Measurements from ENCODE around the gene CHRM2. TPM values are rescaled to one million over a fixed set of nuclear protein-coding genes. Genes with fewer than 3 reads are reported as not detected.

The CHRM2 gene
- polyA plus RNA-seq, 1 of the 3 experiments (the other 2 are of a cell fraction) = 0.23 TPM

DNA sequence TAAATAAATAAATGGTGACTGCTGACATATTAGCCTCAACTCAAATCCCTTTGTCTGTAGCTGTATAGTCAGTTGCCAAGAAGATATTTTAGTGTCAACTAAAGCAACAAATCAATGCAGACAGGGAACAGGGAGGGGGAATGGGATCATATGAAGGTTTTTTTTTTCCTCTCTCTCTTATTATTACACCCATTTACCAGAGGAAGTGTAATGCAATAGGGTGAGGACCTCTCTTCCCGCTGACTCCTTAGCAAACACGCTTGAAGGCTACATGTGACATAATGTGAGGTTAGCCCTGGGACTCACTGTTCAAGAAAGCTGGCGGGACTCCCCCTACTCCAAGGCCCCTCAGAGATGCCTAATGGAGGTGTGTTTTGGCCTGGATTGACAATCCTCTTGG lies 88.2 kb downstream of the CHRM2 start:
- H2AFZ ChIP-seq (ENCODE audit: low read depth) = no peak overlapping the region
- 45% methylated on average over 3 of the region's 3 CpGs for WGBS (ENCODE audit: low lambda C conversion rate)
- H3K9ac ChIP-seq = no peak overlapping the region

More for the DNA sequence above, 88.2 kb downstream of the CHRM2 start:
- no peaks in the 10 kb centered on the region for H3K27me3 ChIP-seq (ENCODE audit: insufficient read depth)
- H3K36me3 ChIP-seq (replicated peaks in 1 of 2; ENCODE audit: control insufficient read depth in 1 of 2, insufficient read depth in 2 of 2, low read length in 1 of 2) = no peaks in the 10 kb centered on the region
- no peak overlapping the region for H3K4me2 ChIP-seq
- H3K79me2 ChIP-seq (ENCODE audit: insufficient read depth) = no peaks in the 10 kb centered on the region
- H3K9me3 ChIP-seq = no peaks in the 10 kb centered on the region
- DNase-seq = no peak
- no peak overlapping the region for H3K4me3 ChIP-seq (ENCODE audit: low read depth in 2 of 2, low read length in 1 of 2)
- no peaks in the 10 kb centered on the region for H3F3A ChIP-seq (replicated peaks; ENCODE audit: insufficient read depth)
- peak overlapping the region in 1 of 2 experiments; percentile 47; a peak in 2 of 4 replicates for H3K27ac ChIP-seq (ENCODE audit: low read depth in 2 of 2, low read length in 1 of 2)
- TF ChIP-seq, protein P1, sequence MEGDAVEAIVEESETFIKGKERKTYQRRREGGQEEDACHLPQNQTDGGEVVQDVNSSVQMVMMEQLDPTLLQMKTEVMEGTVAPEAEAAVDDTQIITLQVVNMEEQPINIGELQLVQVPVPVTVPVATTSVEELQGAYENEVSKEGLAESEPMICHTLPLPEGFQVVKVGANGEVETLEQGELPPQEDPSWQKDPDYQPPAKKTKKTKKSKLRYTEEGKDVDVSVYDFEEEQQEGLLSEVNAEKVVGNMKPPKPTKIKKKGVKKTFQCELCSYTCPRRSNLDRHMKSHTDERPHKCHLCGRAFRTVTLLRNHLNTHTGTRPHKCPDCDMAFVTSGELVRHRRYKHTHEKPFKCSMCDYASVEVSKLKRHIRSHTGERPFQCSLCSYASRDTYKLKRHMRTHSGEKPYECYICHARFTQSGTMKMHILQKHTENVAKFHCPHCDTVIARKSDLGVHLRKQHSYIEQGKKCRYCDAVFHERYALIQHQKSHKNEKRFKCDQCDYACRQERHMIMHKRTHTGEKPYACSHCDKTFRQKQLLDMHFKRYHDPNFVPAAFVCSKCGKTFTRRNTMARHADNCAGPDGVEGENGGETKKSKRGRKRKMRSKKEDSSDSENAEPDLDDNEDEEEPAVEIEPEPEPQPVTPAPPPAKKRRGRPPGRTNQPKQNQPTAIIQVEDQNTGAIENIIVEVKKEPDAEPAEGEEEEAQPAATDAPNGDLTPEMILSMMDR (IDR thresholded peaks at IDR 0.05) = no peak
- TF ChIP-seq YY1 (IDR thresholded peaks at IDR 0.05; ENCODE audit: low read depth) (no peak), CHD2 (IDR thresholded peaks at IDR 0.05; ENCODE audit: low read length, partially characterized antibody) (no peak), POLR2AphosphoS5 (IDR thresholded peaks at IDR 0.05; ENCODE audit: low read depth, low read length) (no peak), NRF1 (IDR thresholded peaks at IDR 0.05; ENCODE audit: low read depth, low read length) (no peak), FOXJ3 (CRISPR knock-in tag; IDR thresholded peaks at IDR 0.05) (no peak), GATA2 (CRISPR knock-in tag; IDR thresholded peaks at IDR 0.05) (no peak), GABPA (IDR thresholded peaks at IDR 0.05; ENCODE audit: low read depth) (no peak), EP300 (IDR thresholded peaks at IDR 0.05; ENCODE audit: borderline replicate concordance in 1 of 2, low read depth in 1 of 2, low read length in 1 of 2) (no peak), TCF12 (IDR thresholded peaks at IDR 0.05) (no peak), SIN3A (IDR thresholded peaks at IDR 0.05; ENCODE audit: borderline replicate concordance, low read depth, low read length) (no peak), EZH2phosphoT487 (IDR thresholded peaks at IDR 0.05; ENCODE audit: borderline replicate concordance, low read depth) (no peak), SMC3 (IDR thresholded peaks at IDR 0.05; ENCODE audit: low read depth, low read length) (no peak), RXRA (IDR thresholded peaks at IDR 0.05; ENCODE audit: borderline replicate concordance, low read depth) (no peak)
- TF ChIP-seq, protein P2, sequence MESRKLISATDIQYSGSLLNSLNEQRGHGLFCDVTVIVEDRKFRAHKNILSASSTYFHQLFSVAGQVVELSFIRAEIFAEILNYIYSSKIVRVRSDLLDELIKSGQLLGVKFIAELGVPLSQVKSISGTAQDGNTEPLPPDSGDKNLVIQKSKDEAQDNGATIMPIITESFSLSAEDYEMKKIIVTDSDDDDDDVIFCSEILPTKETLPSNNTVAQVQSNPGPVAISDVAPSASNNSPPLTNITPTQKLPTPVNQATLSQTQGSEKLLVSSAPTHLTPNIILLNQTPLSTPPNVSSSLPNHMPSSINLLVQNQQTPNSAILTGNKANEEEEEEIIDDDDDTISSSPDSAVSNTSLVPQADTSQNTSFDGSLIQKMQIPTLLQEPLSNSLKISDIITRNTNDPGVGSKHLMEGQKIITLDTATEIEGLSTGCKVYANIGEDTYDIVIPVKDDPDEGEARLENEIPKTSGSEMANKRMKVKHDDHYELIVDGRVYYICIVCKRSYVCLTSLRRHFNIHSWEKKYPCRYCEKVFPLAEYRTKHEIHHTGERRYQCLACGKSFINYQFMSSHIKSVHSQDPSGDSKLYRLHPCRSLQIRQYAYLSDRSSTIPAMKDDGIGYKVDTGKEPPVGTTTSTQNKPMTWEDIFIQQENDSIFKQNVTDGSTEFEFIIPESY (IDR thresholded peaks at IDR 0.05; ENCODE audit: borderline replicate concordance, low read depth) = no peak
- TF ChIP-seq, protein P3, sequence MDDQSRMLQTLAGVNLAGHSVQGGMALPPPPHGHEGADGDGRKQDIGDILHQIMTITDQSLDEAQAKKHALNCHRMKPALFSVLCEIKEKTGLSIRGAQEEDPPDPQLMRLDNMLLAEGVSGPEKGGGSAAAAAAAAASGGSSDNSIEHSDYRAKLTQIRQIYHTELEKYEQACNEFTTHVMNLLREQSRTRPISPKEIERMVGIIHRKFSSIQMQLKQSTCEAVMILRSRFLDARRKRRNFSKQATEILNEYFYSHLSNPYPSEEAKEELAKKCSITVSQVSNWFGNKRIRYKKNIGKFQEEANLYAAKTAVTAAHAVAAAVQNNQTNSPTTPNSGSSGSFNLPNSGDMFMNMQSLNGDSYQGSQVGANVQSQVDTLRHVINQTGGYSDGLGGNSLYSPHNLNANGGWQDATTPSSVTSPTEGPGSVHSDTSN (IDR thresholded peaks at IDR 0.05) = no peak
- TF ChIP-seq, protein P4, sequence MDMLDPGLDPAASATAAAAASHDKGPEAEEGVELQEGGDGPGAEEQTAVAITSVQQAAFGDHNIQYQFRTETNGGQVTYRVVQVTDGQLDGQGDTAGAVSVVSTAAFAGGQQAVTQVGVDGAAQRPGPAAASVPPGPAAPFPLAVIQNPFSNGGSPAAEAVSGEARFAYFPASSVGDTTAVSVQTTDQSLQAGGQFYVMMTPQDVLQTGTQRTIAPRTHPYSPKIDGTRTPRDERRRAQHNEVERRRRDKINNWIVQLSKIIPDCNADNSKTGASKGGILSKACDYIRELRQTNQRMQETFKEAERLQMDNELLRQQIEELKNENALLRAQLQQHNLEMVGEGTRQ (IDR thresholded peaks at IDR 0.05; ENCODE audit: borderline replicate concordance, low read depth, low read length) = no peak
- TF ChIP-seq, protein P5, sequence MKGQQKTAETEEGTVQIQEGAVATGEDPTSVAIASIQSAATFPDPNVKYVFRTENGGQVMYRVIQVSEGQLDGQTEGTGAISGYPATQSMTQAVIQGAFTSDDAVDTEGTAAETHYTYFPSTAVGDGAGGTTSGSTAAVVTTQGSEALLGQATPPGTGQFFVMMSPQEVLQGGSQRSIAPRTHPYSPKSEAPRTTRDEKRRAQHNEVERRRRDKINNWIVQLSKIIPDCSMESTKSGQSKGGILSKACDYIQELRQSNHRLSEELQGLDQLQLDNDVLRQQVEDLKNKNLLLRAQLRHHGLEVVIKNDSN (IDR thresholded peaks at IDR 0.05; ENCODE audit: borderline replicate concordance, low read depth) = no peak
- TF ChIP-seq, protein P6, sequence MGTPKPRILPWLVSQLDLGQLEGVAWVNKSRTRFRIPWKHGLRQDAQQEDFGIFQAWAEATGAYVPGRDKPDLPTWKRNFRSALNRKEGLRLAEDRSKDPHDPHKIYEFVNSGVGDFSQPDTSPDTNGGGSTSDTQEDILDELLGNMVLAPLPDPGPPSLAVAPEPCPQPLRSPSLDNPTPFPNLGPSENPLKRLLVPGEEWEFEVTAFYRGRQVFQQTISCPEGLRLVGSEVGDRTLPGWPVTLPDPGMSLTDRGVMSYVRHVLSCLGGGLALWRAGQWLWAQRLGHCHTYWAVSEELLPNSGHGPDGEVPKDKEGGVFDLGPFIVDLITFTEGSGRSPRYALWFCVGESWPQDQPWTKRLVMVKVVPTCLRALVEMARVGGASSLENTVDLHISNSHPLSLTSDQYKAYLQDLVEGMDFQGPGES (IDR thresholded peaks at IDR 0.05; ENCODE audit: low read depth, low read length) = no peak
- TF ChIP-seq, protein P7, sequence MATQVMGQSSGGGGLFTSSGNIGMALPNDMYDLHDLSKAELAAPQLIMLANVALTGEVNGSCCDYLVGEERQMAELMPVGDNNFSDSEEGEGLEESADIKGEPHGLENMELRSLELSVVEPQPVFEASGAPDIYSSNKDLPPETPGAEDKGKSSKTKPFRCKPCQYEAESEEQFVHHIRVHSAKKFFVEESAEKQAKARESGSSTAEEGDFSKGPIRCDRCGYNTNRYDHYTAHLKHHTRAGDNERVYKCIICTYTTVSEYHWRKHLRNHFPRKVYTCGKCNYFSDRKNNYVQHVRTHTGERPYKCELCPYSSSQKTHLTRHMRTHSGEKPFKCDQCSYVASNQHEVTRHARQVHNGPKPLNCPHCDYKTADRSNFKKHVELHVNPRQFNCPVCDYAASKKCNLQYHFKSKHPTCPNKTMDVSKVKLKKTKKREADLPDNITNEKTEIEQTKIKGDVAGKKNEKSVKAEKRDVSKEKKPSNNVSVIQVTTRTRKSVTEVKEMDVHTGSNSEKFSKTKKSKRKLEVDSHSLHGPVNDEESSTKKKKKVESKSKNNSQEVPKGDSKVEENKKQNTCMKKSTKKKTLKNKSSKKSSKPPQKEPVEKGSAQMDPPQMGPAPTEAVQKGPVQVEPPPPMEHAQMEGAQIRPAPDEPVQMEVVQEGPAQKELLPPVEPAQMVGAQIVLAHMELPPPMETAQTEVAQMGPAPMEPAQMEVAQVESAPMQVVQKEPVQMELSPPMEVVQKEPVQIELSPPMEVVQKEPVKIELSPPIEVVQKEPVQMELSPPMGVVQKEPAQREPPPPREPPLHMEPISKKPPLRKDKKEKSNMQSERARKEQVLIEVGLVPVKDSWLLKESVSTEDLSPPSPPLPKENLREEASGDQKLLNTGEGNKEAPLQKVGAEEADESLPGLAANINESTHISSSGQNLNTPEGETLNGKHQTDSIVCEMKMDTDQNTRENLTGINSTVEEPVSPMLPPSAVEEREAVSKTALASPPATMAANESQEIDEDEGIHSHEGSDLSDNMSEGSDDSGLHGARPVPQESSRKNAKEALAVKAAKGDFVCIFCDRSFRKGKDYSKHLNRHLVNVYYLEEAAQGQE (IDR thresholded peaks at IDR 0.05; ENCODE audit: low read depth, low read length) = no peak
- ChIA-PET POLR2A (no interaction called here), CTCF (no interaction called here)
- no peaks in the 10 kb centered on the region for H4K20me1 ChIP-seq (ENCODE audit: insufficient read depth)
- no peaks in the 10 kb centered on the region for H3K9me2 ChIP-seq
- H3K4me1 ChIP-seq (ENCODE audit: control insufficient read depth in 1 of 2, insufficient read depth in 2 of 2, low read depth in 1 of 2, low read length in 1 of 2) = peaks cover 0 to 9% of the 10 kb centered on the region in 2 experiments; a peak in 1 of 4 replicates
